ENCODE data around the gene FAM193A.
"Not testable (repeated sequence)": the region's sequence is repeated elsewhere in the genome, so short reads cannot be mapped to it uniquely, and the experiment has no call there.

FAM193A gene

DNA sequence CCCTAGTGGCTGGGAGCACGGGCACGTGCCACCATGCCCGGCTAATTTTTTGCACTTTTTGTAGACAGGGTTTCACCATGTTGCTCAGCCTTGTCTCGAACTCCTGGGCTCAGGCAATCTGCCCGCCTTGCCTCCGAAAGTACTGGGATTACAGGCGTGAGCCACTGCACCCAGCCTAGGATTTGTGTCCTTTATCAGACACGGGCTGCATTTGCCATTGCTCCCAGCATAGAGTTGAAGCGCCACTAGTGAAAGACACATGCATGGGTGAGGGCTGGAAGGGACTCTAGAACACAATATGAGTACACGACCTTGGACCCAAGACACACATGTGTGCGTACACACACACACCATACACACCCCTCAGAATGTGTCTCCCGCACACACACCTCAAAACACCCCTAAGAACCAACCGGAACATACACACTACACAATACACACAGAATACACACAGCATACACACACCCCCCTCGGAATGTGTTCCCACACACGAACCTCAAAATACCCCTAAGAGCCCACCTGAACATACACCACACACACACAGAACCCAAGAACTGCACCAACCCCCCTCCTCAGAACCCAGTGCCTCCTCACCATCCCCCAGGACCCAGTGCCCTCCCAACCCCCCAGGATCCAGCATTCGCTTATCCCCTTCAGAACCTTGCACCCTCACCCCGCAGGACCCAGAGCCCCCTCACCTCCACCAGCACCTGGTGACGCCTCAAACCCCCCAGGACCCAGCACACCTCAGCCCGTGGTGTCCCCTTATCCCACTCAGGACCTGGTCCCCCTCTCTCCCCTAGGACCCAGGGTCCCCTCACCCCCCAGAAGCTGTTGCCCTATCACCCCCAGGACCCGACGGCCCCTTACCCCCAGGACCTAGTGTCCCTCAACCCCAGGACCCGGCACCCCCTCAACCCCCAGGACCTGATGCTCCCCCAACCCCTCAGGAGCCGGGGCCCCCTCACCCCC lies 218.7 kb downstream of the FAM193A start:
- no peak for DNase-seq (ENCODE audit: low spot score)

DNA sequence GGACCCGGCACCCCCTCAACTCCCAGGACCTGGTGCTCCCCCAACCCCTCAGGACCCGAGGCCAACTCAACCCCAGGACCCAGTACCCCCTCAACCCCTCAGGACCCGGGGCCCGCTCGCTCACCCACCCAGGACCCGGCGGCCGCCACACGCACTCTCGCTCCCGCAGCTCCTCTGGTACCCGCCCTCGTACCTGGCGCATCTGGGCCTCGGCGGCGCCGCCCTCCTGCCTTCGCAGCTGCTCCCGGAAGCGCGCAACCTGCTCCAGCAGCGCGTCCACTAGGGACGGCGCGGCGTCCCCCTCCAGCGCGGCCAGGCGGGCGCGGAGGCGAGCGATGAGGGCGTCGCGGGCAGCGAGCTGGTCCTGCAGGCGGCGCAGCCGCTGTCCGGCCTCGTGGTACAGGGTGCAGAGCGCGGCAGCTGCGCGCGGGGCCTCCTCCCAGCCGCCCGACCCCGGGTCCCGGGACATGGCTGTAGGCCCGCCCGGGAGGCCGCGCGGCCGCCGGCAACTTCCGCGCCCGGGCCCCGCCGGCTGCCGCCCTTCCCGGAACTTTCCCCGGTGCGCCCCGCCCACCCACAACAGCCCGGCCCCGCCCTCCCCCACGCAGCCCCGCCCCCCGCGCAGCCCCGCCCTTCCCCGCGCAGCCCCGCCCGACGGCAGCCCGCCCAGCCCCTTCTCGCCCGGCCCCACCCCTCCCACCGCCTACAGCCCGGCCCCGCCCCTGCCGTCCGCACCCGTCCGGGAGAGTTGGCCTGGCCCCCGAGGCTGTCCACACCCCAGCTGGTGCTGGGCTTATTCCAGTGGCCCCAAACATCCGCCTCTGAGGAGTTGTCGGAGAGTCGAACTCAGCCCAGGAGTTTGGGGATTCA lies 219.6 kb downstream of the FAM193A start, which contains the start of gene TNIP2:
TNIP2 (minus strand) TSS at position 516 of the 870 bp plus-strand sequence; CDS start at position 469, 47 bp downstream.
- peak; percentile 99 for DNase-seq (ENCODE audit: low spot score)

GRCh38 chr4:2756691-2757350 lies 220.4 kb downstream of the FAM193A start:
- no peak for DNase-seq (ENCODE audit: low spot score)

DNA sequence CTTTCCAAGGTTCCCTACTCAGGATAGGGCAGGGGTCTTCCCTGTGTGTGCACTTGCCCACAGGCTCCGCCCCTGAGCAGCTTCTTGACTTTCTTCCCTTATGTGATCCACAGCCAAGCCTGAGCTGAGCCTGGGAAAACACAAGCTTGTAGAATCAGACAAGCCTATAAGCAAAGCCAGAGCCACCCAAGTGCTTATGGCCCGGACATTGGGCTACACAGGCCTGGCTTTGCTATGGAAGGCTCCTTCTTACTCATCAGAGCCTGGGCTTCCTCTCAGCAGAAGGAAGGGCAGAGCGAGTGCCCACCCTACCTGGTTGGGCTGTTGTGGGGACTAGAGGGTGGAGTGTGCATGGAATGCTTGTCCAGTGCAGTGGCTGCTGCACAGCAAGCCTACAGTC lies 221.0 kb downstream of the FAM193A start:
- no peak for DNase-seq (ENCODE audit: low spot score)

DNA sequence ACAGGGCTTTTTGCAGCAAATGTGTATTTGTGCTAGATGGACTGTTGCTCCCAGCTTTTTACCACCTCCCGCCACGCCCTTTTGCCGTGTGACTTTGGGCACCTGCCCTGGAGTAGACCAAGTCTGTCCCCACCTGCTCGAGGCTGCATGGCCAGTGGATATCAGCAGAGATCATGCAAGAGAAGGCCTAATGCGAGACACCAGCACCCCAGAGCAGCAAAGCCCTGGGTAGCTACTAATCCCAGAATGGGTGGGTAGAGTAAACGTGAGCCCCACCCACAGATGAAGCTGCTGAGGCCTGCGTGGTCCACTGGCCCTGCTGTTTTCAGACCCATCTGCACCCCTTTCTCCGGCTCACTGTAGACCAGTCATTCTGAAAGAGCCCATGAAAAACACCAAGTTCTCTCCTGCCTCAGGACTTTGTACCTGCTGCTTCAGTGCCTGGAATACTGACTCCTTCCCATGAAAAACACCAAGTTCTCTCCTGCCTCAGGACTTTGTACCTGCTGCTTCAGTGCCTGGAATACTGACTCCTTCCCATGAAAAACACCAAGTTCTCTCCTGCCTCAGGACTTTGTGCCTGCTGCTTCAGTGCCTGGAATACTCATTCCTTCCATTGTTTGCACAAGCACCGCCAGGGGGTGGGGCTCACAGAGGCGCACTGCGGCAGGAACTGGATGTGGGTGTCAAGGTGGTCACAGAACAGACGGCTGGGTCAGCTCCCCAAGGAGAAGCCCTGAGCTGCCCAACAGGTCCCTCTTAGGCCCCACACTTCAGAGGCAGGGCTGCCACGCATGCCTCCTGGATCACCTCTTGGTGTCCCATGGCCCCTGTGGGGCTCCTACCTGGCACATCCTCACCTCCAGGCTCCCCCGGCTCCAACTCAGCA lies 224.8 kb downstream of the FAM193A start:
- no peak for DNase-seq (ENCODE audit: low spot score)

- DNase-seq (ENCODE audit: low spot score): no peak
These were observed 225.6 kb downstream of the FAM193A start for GRCh38 chr4:2762048-2762447.

- not testable (repeated sequence) for DNase-seq (ENCODE audit: low spot score)
These were observed 226.3 kb downstream of the FAM193A start for GRCh38 chr4:2762486-2763370.

DNA sequence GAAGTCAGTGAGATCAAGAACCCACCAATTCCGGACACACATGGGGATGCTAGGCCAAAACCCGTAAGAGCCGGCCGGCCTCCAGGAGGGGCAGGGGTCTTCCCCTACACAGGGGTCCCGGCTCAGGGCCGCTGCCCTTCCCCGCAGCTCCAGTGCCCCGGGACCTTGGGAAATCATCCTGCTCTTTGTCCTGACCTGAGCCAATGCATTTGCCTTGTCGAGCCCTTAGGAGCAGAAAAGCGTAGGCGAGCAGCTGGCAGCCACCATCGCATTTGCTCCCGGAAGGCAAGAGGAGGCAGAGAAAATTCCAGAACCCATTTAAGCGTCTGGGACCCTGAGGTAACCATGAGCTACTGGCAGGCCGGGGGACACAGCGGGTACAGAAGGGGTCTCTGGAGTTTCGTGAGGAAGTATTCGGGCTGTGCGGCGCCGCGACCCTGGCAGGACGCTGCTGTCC lies 227.1 kb downstream of the FAM193A start:
- DNase-seq (ENCODE audit: low spot score): peak; percentile 48

DNA sequence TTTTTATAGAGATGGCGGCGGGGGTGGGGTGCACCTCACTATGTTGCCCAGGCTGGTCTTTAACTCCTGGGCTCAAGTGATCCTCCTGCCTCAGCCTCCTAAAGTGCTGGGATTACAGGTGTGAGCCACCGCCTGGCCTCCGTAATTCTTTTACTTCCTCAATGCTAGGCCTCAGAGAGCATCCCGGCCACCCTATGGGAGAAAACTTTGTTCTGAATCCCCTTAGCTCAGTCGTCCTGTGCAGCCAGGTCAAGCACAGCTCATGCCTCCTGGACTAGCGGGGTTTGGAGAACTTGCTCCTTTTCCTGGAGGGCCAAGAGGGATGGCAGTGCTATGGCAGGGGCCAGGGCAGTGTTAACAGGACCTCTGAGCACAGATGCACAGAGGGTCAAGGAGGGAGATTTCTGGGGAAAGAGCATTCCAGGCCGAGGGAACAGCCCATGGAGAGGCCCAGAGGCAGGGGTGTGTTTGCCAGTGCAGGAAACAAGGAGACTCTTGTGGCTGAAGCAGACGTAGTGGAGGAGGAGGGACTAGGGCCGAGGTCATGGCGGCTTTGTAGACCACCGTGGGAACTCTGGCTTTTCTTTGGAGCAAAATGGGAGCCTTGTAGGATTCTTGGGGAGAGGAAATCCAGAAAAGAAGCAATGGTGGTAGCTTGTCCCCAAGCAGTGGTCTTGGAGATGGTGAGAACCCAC lies 229.5 kb downstream of the FAM193A start:
- peak; percentile 3 for DNase-seq (ENCODE audit: low spot score)

- DNase-seq (ENCODE audit: low spot score): no peak
These were observed 230.7 kb downstream of the FAM193A start for GRCh38 chr4:2767046-2767704.

DNA sequence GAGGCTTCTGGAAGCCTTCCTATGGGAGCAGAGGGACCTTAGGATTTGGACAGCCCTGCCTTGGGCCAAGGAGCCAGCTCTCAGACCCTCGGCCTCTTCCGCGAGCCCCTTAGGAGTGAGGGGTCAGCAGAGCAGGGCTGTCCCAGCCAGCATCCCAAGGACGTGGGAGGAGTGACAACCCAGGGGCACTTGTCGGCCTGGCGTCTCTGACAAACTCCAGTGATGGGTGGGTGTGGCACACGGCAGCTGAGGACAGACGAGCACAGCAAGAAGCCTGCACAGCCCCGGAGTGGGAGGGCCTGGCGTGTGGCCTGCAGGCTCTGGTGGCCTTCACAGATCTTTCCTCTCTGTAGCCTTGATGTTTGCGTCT lies 231.2 kb downstream of the FAM193A start:
- DNase-seq (ENCODE audit: low spot score): peak; percentile 7

GRCh38 chr4:2768124-2768523 lies 231.7 kb downstream of the FAM193A start:
- DNase-seq (ENCODE audit: low spot score): no peak

DNA sequence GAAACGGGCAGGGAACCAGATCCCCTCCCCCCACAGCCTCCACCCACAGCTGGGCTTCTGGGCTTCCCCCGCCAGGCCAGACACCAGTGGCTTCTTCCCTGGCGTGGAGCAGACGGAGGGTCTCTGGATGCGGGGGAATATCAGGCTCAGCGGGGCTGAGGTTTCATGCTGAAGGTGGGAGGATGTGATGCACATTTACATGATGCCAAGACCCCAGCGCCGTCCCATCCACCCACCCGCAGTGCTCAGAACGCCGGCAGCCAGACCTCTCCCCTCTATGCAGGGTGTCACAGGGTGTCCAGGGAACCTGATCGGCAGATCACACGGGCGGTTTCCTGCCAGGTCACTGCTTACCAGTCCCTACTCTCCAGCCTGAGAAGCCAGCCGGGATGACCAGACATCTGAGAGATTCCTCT lies 232.5 kb downstream of the FAM193A start:
- peak; percentile 2 for DNase-seq (ENCODE audit: low spot score)

GRCh38 chr4:2771264-2771663 lies 234.8 kb downstream of the FAM193A start:
- peak; percentile 24 for DNase-seq (ENCODE audit: low spot score)

DNA sequence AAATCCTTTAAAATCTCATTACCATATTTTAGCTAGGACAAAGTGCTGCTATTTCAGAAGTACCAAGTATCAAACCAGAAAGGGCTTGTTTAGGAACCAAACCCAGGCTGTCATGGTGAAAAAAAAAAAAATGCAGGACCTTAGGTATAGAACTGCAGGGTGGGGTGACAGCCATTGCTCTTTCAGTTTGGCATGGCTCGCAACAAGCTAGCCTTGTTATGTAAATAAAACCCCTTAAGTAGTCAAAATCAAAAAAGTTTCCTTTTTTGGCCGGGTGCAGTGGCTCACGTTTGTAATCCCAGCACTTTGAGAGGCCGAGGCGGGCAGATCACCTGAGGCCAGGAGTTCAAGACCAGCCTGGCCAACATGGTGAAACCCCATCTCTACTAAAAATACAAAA lies 244.2 kb downstream of the FAM193A start:
- not testable (repeated sequence) for DNase-seq (ENCODE audit: low spot score)

DNA sequence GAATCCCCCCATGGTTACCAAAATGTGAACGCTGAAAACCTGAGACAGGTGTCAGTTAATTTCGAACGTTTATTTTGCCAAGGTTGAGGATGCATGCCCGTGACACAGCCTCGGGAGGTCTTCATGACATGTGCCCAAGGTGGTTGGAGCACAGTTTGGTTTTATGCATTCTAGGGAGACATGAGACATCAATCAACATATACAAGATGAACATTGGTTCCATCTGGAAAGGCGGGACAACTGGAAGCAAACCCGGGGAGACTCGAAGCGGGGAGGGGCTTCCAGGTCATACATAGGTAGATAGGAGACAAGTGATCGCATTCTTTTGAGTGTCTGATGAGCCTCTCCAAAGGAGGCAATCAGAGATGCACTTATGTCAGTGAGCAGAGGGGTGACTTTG lies 245.5 kb downstream of the FAM193A start:
- no peak for DNase-seq (ENCODE audit: low spot score)

Data from AG20443 (cell line).